Endothelial cell of umbilical vein (primary cell): ENCODE measurements around the gene DARS1. TPM values are rescaled to one million over a fixed set of nuclear protein-coding genes. Genes with fewer than 3 reads are reported as not detected.

Source experiments
- BruUV-seq: library from RNA; stranded (reverse); fragments of 400-500 nt; replicated peaks from 2 replicates; lab custom pipeline; 2021; lab: Mats Ljungman, UMichigan
- CTCF ChIA-PET: fragments of 300-600, 350-600 bp; sonication (Branson Sonifier 250); formaldehyde crosslinking; loops from one replicate; lab custom pipeline; 2021; ENCODE audit warnings: antibody characterized with exemption, inconsistent platforms; lab: Charles Lee
- POLR2A ChIA-PET: fragments of 300-600, 350-600 bp; sonication (Branson Sonifier 250); formaldehyde crosslinking; loops from one replicate; lab custom pipeline; 2021; ENCODE audit warnings: antibody characterized with exemption, inconsistent platforms; lab: Charles Lee
- DNase-seq: peaks from one replicate; pipeline ENCODE4 v3.0.0-alpha.2; 2011; ENCODE audit warnings: low read depth, low spot score
- FAIRE-seq: peaks from 2 replicates; lab custom pipeline; 2011; peaks lifted over from hg19 to GRCh38; lab: Jason Lieb, UNC
- H2AFZ ChIP-seq: 2 replicates; pipeline ENCODE4 v1.6.0; 2012; ENCODE audit warnings: low read depth, low read length, control low read depth, inconsistent platforms
- H3K27ac ChIP-seq: 2 replicates; pipeline ENCODE4 v1.5.1; 2011; ENCODE audit warnings: low read depth, mild to moderate bottlenecking, control low read depth, low read length, moderate library complexity; ENCODE audit not compliant: insufficient read depth
- H3K27me3 ChIP-seq, 2 experiments: 2 replicates each; pipeline versions ENCODE4 v1.6.0 to v1.6.1; 2011; ENCODE audit warnings: low read length in 2 of 2, mixed read lengths in 1 of 2; ENCODE audit not compliant: control insufficient read depth in 2 of 2, insufficient read depth in 2 of 2
- H3K36me3 ChIP-seq, 2 experiments: 2 replicates in 1 of 2; 3 replicates in 1 of 2; pipeline ENCODE4 v1.5.1; 2011; ENCODE audit warnings: low read length in 2 of 2, mild to moderate bottlenecking in 1 of 2, moderate library complexity in 1 of 2; ENCODE audit not compliant: control insufficient read depth in 2 of 2, insufficient read depth in 2 of 2; ENCODE audit errors: extremely low read depth in 1 of 2
- H3K4me1 ChIP-seq: 3 replicates; pipeline ENCODE4 v1.5.1; 2011; ENCODE audit warnings: mild to moderate bottlenecking, low read length; ENCODE audit not compliant: control insufficient read depth, insufficient read depth; ENCODE audit errors: extremely low read depth
- H3K4me2 ChIP-seq: 2 replicates; pipeline ENCODE4 v1.6.1; 2011; ENCODE audit warnings: low read length, control low read depth, mixed read lengths; ENCODE audit not compliant: insufficient read depth
- H3K4me3 ChIP-seq, 3 experiments: fragments of 200-600 bp in 1 of 3; sonication (generic), shearing (Covaris generic) in 1 of 3; replicated peaks in 1 of 3; 2 replicates each; pipeline ENCODE4 v1.5.1; 2011 to 2016; ENCODE audit warnings: control low read depth in 3 of 3, low read length in 3 of 3, mild to moderate bottlenecking in 2 of 3, inconsistent platforms in 1 of 3, low read depth in 1 of 3, moderate library complexity in 1 of 3; ENCODE audit not compliant: insufficient read depth in 1 of 3
- H3K79me2 ChIP-seq: 2 replicates; pipeline ENCODE4 v1.6.0; 2012; ENCODE audit warnings: low read length, inconsistent platforms; ENCODE audit not compliant: control insufficient read depth, insufficient read depth
- H3K9ac ChIP-seq: replicated peaks from 2 replicates; pipeline ENCODE3; 2011; ENCODE audit warnings: low read length, control low read depth; ENCODE audit not compliant: insufficient read depth; ENCODE audit errors: extremely low read depth
- H3K9me1 ChIP-seq: replicated peaks from 3 replicates; pipeline ENCODE4 v1.6.0; 2011; ENCODE audit warnings: mild to moderate bottlenecking, low read length; ENCODE audit not compliant: control insufficient read depth, insufficient read depth; ENCODE audit errors: extremely low read depth
- H3K9me3 ChIP-seq: replicated peaks from 2 replicates; pipeline ENCODE4 v1.5.1; 2012; ENCODE audit warnings: low read length, inconsistent platforms; ENCODE audit not compliant: control insufficient read depth, insufficient read depth
- H4K20me1 ChIP-seq: replicated peaks from 2 replicates; pipeline ENCODE3; 2011; ENCODE audit warnings: mild to moderate bottlenecking, low read length; ENCODE audit not compliant: control insufficient read depth, insufficient read depth; ENCODE audit errors: extremely low read depth
- CTCF ChIP-seq, 2 donors: IDR thresholded peaks; 1 replicate in 1 of 2; 2 replicates in 1 of 2; pipeline ENCODE4 v1.5.1; 2011; ENCODE audit warnings: low read length in 2 of 2, mild to moderate bottlenecking in 2 of 2, moderate library complexity in 2 of 2, control low read depth in 1 of 2, inconsistent platforms in 1 of 2, low read depth in 1 of 2; ENCODE audit not compliant: insufficient read depth in 1 of 2; ENCODE audit errors: extremely low read depth in 1 of 2
- EZH2 ChIP-seq: IDR thresholded peaks from 2 replicates; pipeline ENCODE4 v1.6.1; 2012; ENCODE audit warnings: borderline replicate concordance, low read depth, mild to moderate bottlenecking, moderate library complexity, low read length, inconsistent platforms; ENCODE audit not compliant: severe bottlenecking
- FOS ChIP-seq: IDR thresholded peaks from 2 replicates; pipeline ENCODE4 v1.6.1; 2011; ENCODE audit warnings: mild to moderate bottlenecking, low read length, moderate library complexity, borderline replicate concordance; ENCODE audit not compliant: insufficient read depth
- GATA2 ChIP-seq: IDR thresholded peaks from 2 replicates; pipeline ENCODE4 v1.7.0; 2011; ENCODE audit warnings: low read depth, mild to moderate bottlenecking, moderate library complexity, mixed read lengths, low read length; ENCODE audit not compliant: insufficient read length, insufficient read depth
- JUN ChIP-seq: IDR thresholded peaks from 2 replicates; pipeline ENCODE4 v1.6.1; 2011; ENCODE audit warnings: borderline replicate concordance, low read depth; ENCODE audit not compliant: insufficient read length, insufficient read depth
- MAX ChIP-seq: IDR thresholded peaks from 2 replicates; pipeline ENCODE4 v1.6.1; 2011; ENCODE audit not compliant: insufficient read depth, insufficient read length
- MYC ChIP-seq: IDR thresholded peaks from one replicate; pipeline ENCODE4 v1.6.1; 2011; ENCODE audit warnings: mild to moderate bottlenecking, low read depth, low read length
- POLR2A ChIP-seq: IDR thresholded peaks from 2 replicates; pipeline ENCODE4 v1.6.1; 2012; ENCODE audit warnings: low read depth, mild to moderate bottlenecking, control low read depth, low read length
- POLR2AphosphoS5 ChIP-seq: IDR thresholded peaks from 2 replicates; pipeline ENCODE4 v1.6.1; 2012; ENCODE audit warnings: low read depth, mild to moderate bottlenecking, control low read depth, low read length, moderate library complexity; ENCODE audit not compliant: insufficient read depth
- dilution Hi-C: fragments of 300-500 bp; cut with MboI; formaldehyde crosslinking; loops from one replicate; pipeline ENCODE4 v1.15.0; 2019; ENCODE audit warnings: low sequenced_read_pairs; ENCODE audit not compliant: extremely low pct_ligation_motif_present
- intact Hi-C: fragments of 100-400 bp; cut with micrococcal nuclease; formaldehyde crosslinking; loops from one replicate; pipeline ENCODE4 v1.10.0; 2022
- polyA plus RNA-seq, 4 experiments: library from polyadenylated mRNA; depleted of rRNA in 3 of 4; stranded (reverse) in 3 of 4; unstranded in 1 of 4; fragments of >200 nt; gene quantifications; 2 replicates each; pipeline versions ENCODE4 v1.2.1 to v1.2.3, GENCODE V29; 2011 to 2012; ENCODE audit warnings: missing spikeins in 1 of 4
- total RNA-seq: library from RNA; stranded (reverse); gene quantifications from 2 replicates; pipeline ENCODE4 v1.2.3, GENCODE V29; 2021

Gene DARS1
- total and polyA plus RNA-seq, 2 donors (not counting 3 experiments of a cell fraction or from before 2014, with no cell fraction given) = 20.9 to 41.5 TPM

GRCh38 chr2:135951041-135951583 is 34.3 kb downstream of the DARS1 start:
- H3K9me1 ChIP-seq = no peaks in the 10 kb centered on the region
- H3K27me3 ChIP-seq = no peaks in the 10 kb centered on the region
- H3K4me3 ChIP-seq = no peak overlapping the region
- intact Hi-C loops = no loop called here
- no peak overlapping the region for H3K4me2 ChIP-seq
- DNase-seq (no peak), FAIRE-seq (no peak)
- H3K4me1 ChIP-seq = peaks cover 20% of the 10 kb centered on the region
- no peaks in the 10 kb centered on the region for H4K20me1 ChIP-seq
- dilution Hi-C loops = no loop called here
- H3K79me2 ChIP-seq = peaks cover 20% of the 10 kb centered on the region
- no peaks in the 10 kb centered on the region for H3K9me3 ChIP-seq
- H3K36me3 ChIP-seq = no peaks in the 10 kb centered on the region
- H3K27ac ChIP-seq = no peak overlapping the region
- POLR2A ChIA-PET = no interaction called here
- TF ChIP-seq MAX = no peak
- no peak for TF ChIP-seq POLR2AphosphoS5
- TF ChIP-seq FOS = no peak
- no peak for TF ChIP-seq GATA2
- no peak for TF ChIP-seq MYC
- no peak for TF ChIP-seq JUN
- no peak for TF ChIP-seq CTCF (IDR thresholded peaks at IDR 0.05; ENCODE audit: extremely low read depth in 1 of 2, insufficient read depth in 1 of 2, low read depth in 1 of 2, low read length in 2 of 2)
- no peak for TF ChIP-seq POLR2A
- no peak for TF ChIP-seq EZH2
- H3K9ac ChIP-seq = no peak overlapping the region
- CTCF ChIA-PET = no interaction called here
- no peak overlapping the region for H2AFZ ChIP-seq
- no TSS peak for BruUV-seq
